Loucy (cell line): Measurements from ENCODE around the gene LRRC17.
"Not testable (repeated sequence)": the region's sequence is repeated elsewhere in the genome, so short reads cannot be mapped to it uniquely, and the experiment has no call there.

ENCODE experiments used
- H2AFZ ChIP-seq: fragments of 200-600 bp; sonication (generic); 2 replicates; pipeline ENCODE4 v1.6.0; 2016; ENCODE audit warnings: antibody characterized with exemption, mild to moderate bottlenecking, low read length, moderate library complexity
- H3F3A ChIP-seq: fragments of 200-600 bp; 2 replicates; pipeline ENCODE4 v1.6.0; 2016; ENCODE audit warnings: antibody characterized with exemption, low read depth, mild to moderate bottlenecking
- H3K27me3 ChIP-seq: fragments of 200-600 bp; sonication (generic); 2 replicates; pipeline ENCODE4 v1.6.1; 2014; ENCODE audit warnings: low read length, mild to moderate bottlenecking; ENCODE audit not compliant: insufficient read depth, poor library complexity, severe bottlenecking
- H3K36me3 ChIP-seq: fragments of 200-600 bp; sonication (generic); 2 replicates; pipeline ENCODE4 v1.6.1; 2016; ENCODE audit warnings: low read length; ENCODE audit not compliant: insufficient read depth
- H3K4me1 ChIP-seq: fragments of 200-600 bp; sonication (generic); 2 replicates; pipeline ENCODE4 v1.5.1; 2014; ENCODE audit warnings: low read length, mild to moderate bottlenecking; ENCODE audit not compliant: insufficient read depth, poor library complexity, severe bottlenecking
- H3K4me2 ChIP-seq: fragments of 200-600 bp; sonication (generic); 2 replicates; pipeline ENCODE4 v1.6.0; 2014; ENCODE audit warnings: antibody characterized with exemption, low read length, low read depth, mild to moderate bottlenecking; ENCODE audit not compliant: poor library complexity, severe bottlenecking
- H3K4me3 ChIP-seq: fragments of 200-600 bp; sonication (generic); 2 replicates; pipeline ENCODE4 v1.5.1; 2014; ENCODE audit warnings: low read length, mild to moderate bottlenecking, mixed read lengths; ENCODE audit not compliant: poor library complexity, severe bottlenecking
- H3K79me2 ChIP-seq: fragments of 200-600 bp; sonication (generic); 2 replicates; pipeline ENCODE4 v1.6.1; 2014; ENCODE audit warnings: low read length; ENCODE audit not compliant: insufficient read depth
- H3K9ac ChIP-seq: fragments of 200-600 bp; sonication (generic); 2 replicates; pipeline ENCODE4 v1.6.0; 2014; ENCODE audit warnings: mild to moderate bottlenecking, low read depth, low read length, moderate library complexity; ENCODE audit not compliant: poor library complexity, severe bottlenecking
- H3K9me2 ChIP-seq: fragments of 200-600 bp; sonication (generic); replicated peaks from 2 replicates; pipeline ENCODE4 v1.6.1; 2016; ENCODE audit warnings: low read depth, low read length, mixed read lengths
- H3K9me3 ChIP-seq: fragments of 200-600 bp; sonication (generic); 2 replicates; pipeline ENCODE4 v1.6.1; 2014; ENCODE audit warnings: mild to moderate bottlenecking, antibody characterized with exemption, low read length, low read depth; ENCODE audit not compliant: insufficient read depth
- H4K20me1 ChIP-seq: fragments of 200-600 bp; sonication (generic); 2 replicates; pipeline ENCODE4 v1.6.0; 2014; ENCODE audit warnings: antibody characterized with exemption, low read length, mild to moderate bottlenecking; ENCODE audit not compliant: insufficient read depth, poor library complexity, severe bottlenecking
- CTCF ChIP-seq: fragments of 200-600 bp; sonication (generic); conservative IDR thresholded peaks from 2 replicates; pipeline ENCODE4 v1.5.1; 2014; ENCODE audit warnings: mild to moderate bottlenecking, antibody characterized with exemption, low read length
- EZH2phosphoT487 ChIP-seq: fragments of 200-600 bp; IDR thresholded peaks from 2 replicates; pipeline ENCODE4 v1.6.1; 2018; ENCODE audit warnings: antibody characterized with exemption, mild to moderate bottlenecking, moderate library complexity, borderline replicate concordance

The LRRC17 gene

GRCh38 chr7:102953406-102953805 is 40.6 kb downstream of the LRRC17 start:
- Histone ChIP-seq H3K27me3 (no peaks in the 10 kb centered on the region), H3K36me3 (no peaks in the 10 kb centered on the region), H3K4me2 (no peak overlapping the region), H3K9me3 (no peaks in the 10 kb centered on the region), H3K9me2 (no peaks in the 10 kb centered on the region), H3K9ac (no peak overlapping the region), H3F3A (no peaks in the 10 kb centered on the region), H3K79me2 (no peaks in the 10 kb centered on the region), H4K20me1 (no peaks in the 10 kb centered on the region), H3K4me1 (no peaks in the 10 kb centered on the region), H2AFZ (no peak overlapping the region), H3K4me3 (no peak overlapping the region)
- TF ChIP-seq EZH2phosphoT487 (no peak), CTCF (no peak)

GRCh38 chr7:102954359-102954758 is 41.6 kb downstream of the LRRC17 start:
- not testable (repeated sequence) for H3K36me3 ChIP-seq, H3K4me3 ChIP-seq, H3F3A ChIP-seq, H4K20me1 ChIP-seq, H3K9ac ChIP-seq, H3K9me2 ChIP-seq, H3K4me2 ChIP-seq, H3K4me1 ChIP-seq, H3K27me3 ChIP-seq, H3K9me3 ChIP-seq, H2AFZ ChIP-seq, H3K79me2 ChIP-seq

- not testable (repeated sequence) for H3K9me2 ChIP-seq
These were observed 45.2 kb downstream of the LRRC17 start for GRCh38 chr7:102958004-102958403.

GRCh38 chr7:102961993-102962392 is 49.2 kb downstream of the LRRC17 start:
- H3K36me3 ChIP-seq, H3K9me3 ChIP-seq, H3F3A ChIP-seq, H2AFZ ChIP-seq, H3K79me2 ChIP-seq, H3K9me2 ChIP-seq, H3K27me3 ChIP-seq, H3K4me1 ChIP-seq, H4K20me1 ChIP-seq, H3K9ac ChIP-seq, H3K4me2 ChIP-seq, H3K4me3 ChIP-seq: not testable (repeated sequence)

More at GRCh38 chr7:102958004-102958403, 45.2 kb downstream of the LRRC17 start:
- not testable (repeated sequence) for H3K4me2 ChIP-seq, H2AFZ ChIP-seq, H3K4me1 ChIP-seq, H3K36me3 ChIP-seq, H3K9me3 ChIP-seq, H3K9ac ChIP-seq, H3F3A ChIP-seq, H3K79me2 ChIP-seq, H4K20me1 ChIP-seq, H3K27me3 ChIP-seq, H3K4me3 ChIP-seq

GRCh38 chr7:102966465-102966864 is 53.7 kb downstream of the LRRC17 start:
- H3K4me3 ChIP-seq = no peak overlapping the region
- no peak overlapping the region for H2AFZ ChIP-seq
- no peak for TF ChIP-seq EZH2phosphoT487
- no peak for TF ChIP-seq CTCF
- H3K9me2 ChIP-seq = no peaks in the 10 kb centered on the region
- H3K36me3 ChIP-seq = no peaks in the 10 kb centered on the region
- no peaks in the 10 kb centered on the region for H3K27me3 ChIP-seq
- H3K79me2 ChIP-seq = no peaks in the 10 kb centered on the region
- H3K9ac ChIP-seq = no peak overlapping the region
- H3F3A ChIP-seq = no peaks in the 10 kb centered on the region
- H3K9me3 ChIP-seq = no peaks in the 10 kb centered on the region
- no peak overlapping the region for H3K4me2 ChIP-seq
- H4K20me1 ChIP-seq = no peaks in the 10 kb centered on the region
- H3K4me1 ChIP-seq = no peaks in the 10 kb centered on the region
